Activated CD4-positive, alpha-beta T cell treated with anti-CD3 and anti-CD28 coated beads for 48 hours (primary cell): ENCODE results near the gene PHKG2.

ENCODE experiments used
- DNase-seq: peaks from one replicate; pipeline ENCODE4 v3.0.0-alpha.2; 2020

The PHKG2 gene

DNA sequence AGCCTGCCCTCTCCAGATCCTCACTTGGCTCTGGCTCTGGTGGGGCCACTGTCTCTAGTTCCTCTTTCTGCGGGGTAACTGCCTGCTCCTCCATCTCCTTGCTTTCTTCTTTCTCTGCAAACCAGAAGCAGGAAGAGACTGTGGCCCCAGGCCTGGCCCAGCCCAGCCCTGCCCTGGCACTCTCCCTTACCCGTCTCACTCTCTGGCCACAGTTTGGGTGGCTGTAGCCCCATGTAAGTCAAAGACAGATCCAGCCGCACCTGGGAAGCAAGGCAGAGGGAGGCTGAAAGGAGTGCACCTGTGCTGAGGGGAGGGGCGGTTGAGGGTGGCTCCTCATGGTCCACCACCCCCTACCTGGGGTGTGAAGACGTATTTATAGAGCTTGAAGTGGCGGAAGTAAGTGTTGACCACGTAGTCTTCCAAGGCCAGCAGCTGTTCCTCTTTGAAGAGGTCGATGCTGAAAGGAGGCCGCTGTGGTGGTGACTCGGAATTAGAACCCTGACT is 10.8 kb downstream of the PHKG2 start:
- DNase-seq, result no peak

DNA sequence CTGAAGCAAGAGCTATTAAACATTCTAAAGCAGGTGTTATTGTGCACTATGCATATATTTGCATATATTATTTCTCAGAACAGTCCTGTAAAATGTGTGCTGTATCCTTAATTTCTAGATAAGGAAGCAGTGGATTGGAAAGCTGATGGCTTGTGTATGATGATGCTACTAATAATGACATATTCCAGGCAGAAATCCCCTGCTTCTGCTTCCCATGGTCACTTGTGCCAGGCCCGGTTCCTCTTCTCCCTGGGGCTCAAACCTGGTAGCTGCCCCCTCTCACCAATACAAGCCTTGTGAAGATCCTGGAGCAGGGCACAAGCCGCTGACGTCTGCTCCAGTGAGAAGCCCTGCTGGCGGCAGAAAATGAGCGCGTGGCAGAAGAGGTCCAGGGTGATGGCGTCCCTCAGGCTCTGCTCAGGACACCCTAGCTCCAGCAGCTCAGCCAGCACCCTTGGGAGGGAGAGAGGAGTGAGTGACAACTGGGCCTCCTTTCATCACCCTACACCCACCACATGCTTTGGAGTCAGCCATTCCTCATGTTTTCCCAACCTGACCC is 11.9 kb downstream of the PHKG2 start:
- DNase-seq, result no peak

DNA sequence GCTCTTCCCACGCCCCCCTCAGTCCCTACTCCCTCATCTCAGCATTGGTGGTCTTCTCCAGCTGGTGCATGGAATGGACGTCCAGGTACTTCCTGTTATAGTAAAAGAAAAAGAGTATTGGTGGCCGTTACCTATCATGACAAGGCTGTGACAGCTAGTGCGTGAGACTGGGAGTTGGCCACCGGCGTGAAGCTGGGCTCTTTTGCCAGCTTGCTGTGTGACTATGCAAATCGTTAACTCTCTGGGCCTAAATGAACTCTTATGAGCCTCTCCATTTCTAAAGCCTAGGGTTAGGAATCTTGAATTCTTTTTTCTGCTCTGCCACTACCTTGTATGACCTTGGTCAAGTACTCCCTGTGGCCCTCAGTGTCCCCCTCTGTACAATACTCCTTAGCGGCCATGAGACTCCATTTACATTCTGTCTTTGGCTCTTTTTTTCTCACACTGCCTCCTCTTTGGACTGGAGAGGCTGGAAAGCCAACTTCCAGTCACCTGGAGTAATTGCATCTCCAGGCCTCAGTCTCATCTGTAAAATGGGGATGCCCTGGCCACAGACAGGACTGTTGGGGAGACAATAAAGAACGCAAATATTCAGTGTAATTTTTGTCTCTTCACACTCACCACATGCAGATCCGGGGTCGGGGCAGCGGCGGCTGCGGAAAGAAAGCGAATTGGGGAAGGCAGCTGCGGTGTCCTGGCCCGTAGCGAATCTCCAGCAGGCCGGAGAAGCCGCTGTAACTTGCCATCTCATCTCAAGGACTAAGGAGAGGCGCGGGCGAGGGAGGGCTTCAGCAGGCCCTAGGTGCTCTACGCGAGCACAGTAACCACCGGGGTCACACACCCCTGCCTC is 12.6 kb downstream of the PHKG2 start:
- no peak for DNase-seq

GRCh38 chr16:30761427-30761927 is 13.3 kb downstream of the PHKG2 start:
- peak; percentile 54 for DNase-seq

GRCh38 chr16:30761928-30762902 is 14.0 kb downstream of the PHKG2 start, which contains the start of the genes CFAP119 and RNF40:
TSS of gene CFAP119 (minus strand) at chr16:30762062. CDS start at chr16:30761748, 314 bp downstream.
TSS of gene RNF40 (plus strand) at chr16:30762322. CDS start at chr16:30762546, 224 bp downstream.
- DNase-seq, result peak; percentile 93

- no peak for DNase-seq
Observed at GRCh38 chr16:30762991-30763725, 14.9 kb downstream of the PHKG2 start.

GRCh38 chr16:30764086-30764485 is 15.9 kb downstream of the PHKG2 start:
- no peak for DNase-seq

GRCh38 chr16:30764816-30765465 is 16.7 kb downstream of the PHKG2 start:
- no peak for DNase-seq

DNA sequence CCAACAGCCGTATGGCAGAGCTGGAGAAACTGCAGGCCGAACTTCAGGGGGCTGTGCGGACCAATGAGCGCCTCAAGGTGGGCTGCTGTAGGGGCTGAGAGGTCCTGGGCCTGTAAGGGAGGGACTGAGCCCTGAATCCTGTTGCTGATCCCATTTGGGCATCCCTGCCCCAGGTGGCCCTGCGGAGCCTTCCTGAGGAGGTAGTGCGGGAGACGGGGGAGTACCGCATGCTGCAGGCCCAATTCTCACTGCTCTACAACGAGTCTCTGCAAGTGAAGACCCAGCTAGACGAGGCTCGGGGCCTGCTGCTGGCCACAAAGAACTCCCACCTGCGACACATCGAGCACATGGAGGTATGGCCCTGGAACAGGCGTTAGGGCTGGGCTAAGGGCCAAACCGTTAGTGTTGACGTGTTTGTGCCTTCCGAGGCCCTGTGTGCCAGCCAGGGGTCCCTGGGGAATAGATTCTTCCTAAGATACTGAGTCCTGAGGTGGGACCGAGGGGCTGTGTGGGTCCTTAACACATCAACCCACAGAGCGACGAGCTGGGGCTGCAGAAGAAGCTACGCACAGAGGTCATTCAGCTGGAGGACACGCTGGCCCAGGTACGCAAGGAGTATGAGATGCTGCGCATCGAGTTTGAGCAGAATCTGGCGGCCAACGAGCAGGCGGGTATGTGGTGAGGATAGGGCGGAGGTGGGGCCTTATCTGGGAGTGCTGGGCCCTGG is 18.1 kb downstream of the PHKG2 start:
- no peak for DNase-seq

DNA sequence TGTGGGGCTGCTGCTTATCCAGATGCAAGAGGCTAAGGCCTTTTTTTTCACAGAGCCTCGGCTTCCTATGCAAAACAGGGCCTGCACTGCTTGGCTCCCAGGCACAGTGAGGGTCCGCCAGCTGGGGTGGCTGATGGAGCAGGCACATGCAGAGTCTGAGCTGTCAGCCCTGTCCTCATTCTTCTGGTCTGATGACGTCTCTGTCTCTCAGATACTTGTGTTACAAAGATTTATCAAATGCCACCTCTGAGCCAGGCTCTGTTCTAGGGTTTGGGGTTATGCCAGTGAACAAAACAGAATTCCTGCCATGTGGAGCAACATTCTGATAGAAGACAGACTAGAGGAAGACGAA is 18.7 kb downstream of the PHKG2 start:
- no peak for DNase-seq

- no peak for DNase-seq
Observed at GRCh38 chr16:30767767-30768465, 19.7 kb downstream of the PHKG2 start.

GRCh38 chr16:30768583-30769181 is 20.5 kb downstream of the PHKG2 start:
- no peak for DNase-seq

DNA sequence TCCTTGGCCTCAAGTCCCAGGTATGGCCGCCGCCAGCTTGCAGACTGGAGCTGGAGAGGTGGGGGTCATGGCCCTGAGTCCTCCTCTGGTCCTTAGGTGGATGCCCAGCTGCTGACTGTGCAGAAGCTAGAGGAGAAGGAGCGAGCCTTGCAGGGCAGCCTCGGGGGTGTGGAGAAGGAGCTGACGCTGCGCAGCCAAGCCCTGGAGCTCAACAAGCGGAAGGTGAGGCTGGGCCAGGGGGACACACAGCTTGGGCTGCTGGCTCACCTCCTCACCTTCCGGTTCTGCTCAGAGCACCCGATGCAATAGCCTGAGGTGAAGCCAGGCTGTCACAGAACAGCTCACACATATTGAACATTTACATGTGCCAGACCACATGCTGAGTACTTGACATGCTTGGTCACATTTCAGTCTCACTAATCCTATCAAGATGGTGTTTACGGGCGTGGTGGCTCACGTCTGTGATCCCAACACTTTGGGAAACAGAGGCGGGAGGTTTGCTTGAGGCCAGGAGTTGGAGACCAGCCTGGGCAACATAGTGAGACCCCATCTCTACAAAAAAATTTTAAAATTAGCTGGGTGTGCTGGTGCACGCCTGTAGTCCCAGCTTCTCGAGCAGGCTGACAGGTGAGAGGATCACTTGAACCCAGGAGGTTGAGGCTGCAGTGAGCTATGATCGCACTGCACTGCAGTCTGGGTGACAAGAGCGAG is 21.3 kb downstream of the PHKG2 start:
- DNase-seq, result no peak

- DNase-seq, result no peak
Observed at GRCh38 chr16:30771726-30772125, 23.5 kb downstream of the PHKG2 start.

DNA sequence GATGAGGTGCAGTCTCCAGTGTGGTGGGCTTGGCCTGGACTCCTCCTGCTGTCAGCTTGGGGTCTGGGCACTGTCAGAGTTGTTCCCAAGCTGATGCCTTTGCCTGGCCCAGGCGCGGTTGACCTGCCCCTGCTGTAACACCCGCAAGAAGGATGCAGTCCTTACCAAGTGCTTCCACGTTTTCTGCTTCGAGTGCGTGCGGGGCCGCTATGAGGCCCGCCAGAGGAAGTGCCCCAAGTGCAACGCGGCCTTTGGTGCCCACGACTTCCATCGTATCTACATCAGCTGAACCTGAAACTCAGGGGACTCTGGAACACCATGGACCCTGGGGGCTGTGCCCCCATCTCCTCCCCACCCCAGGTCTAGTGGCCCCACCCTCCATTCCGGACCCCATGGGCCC is 25.6 kb downstream of the PHKG2 start:
- no peak for DNase-seq

- DNase-seq, result no peak
Observed at GRCh38 chr16:30774367-30775130, 26.3 kb downstream of the PHKG2 start.

DNA sequence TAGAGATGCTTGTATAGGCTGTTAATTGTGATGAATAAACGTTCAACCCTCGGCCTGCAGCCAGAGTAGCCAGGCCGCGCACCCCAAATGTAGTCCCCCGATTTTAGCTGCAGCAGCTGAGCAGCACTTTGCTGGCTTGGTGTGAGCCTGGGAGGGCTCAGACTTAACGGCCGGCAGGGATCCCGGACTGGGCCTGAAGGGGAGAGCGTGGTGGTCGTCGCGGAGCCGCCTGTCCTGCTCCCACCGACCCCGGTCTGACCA is 26.8 kb downstream of the PHKG2 start:
- no peak for DNase-seq

GRCh38 chr16:30775392-30776188 is 27.4 kb downstream of the PHKG2 start:
- DNase-seq, result peak; percentile 79
